MM.1S (cell line): ENCODE measurements around the gene CTAG1B.

Source experiments
- CTCF ChIP-seq: fragments of 300-600 bp; sonication (generic); IDR thresholded peaks from 2 replicates; pipeline ENCODE4 v1.5.1; 2016; ENCODE audit warnings: antibody characterized with exemption, low read length, mixed read lengths
- EZH2 ChIP-seq: fragments of 300-600 bp; sonication (generic); optimal IDR thresholded peaks from 2 replicates; pipeline ENCODE3; 2017; ENCODE audit warnings: low read depth, mild to moderate bottlenecking, antibody characterized with exemption, low read length, mixed read lengths
- EZH2phosphoT487 ChIP-seq: fragments of 300-600 bp; sonication (generic); IDR thresholded peaks from 2 replicates; pipeline ENCODE4 v1.6.1; 2018; ENCODE audit warnings: antibody characterized with exemption, low read length

- TF ChIP-seq EZH2 (no peak), CTCF (no peak), EZH2phosphoT487 (no peak)
Observed at GRCh38 chrX:154598656-154599055, 20.4 kb downstream of the CTAG1B start.
